GM18505 (cell line): Measurements from ENCODE around the gene DNAH7.
"Not testable (repeated sequence)": the region's sequence is repeated elsewhere in the genome, so short reads cannot be mapped to it uniquely, and the experiment has no call there.

ENCODE experiments used
- ATAC-seq: cut with Tn5 transposase; IDR thresholded peaks from one replicate; pipeline ENCODE4 v1.9.1; 2021; ENCODE audit not compliant: unreplicated experiment
- POLR2A ChIP-seq: IDR thresholded peaks from 4 replicates; pipeline ENCODE4 v1.6.1; 2011; ENCODE audit warnings: borderline replicate concordance; ENCODE audit not compliant: insufficient read depth, insufficient read length; ENCODE audit errors: extremely low read depth

DNAH7 gene

GRCh38 chr2:195711478-195711877, 357.2 kb downstream of the DNAH7 start:
- TF ChIP-seq POLR2A: no peak
- ATAC-seq: no peak

GRCh38 chr2:195709901-195710806, 358.5 kb downstream of the DNAH7 start:
- no peak for ATAC-seq
- no peak for TF ChIP-seq POLR2A

- no peak for TF ChIP-seq POLR2A
- ATAC-seq: no peak
Measured at GRCh38 chr2:195706161-195706900, 362.3 kb downstream of the DNAH7 start.

- no peak for ATAC-seq
- TF ChIP-seq POLR2A: no peak
Measured at GRCh38 chr2:195700480-195700879, 368.2 kb downstream of the DNAH7 start.

GRCh38 chr2:195697681-195698220, 370.9 kb downstream of the DNAH7 start:
- TF ChIP-seq POLR2A: no peak
- no peak for ATAC-seq

- no peak for ATAC-seq
- TF ChIP-seq POLR2A: no peak
Measured at GRCh38 chr2:195696012-195696411, 372.6 kb downstream of the DNAH7 start.

- TF ChIP-seq POLR2A: no peak
- ATAC-seq: no peak
Measured at GRCh38 chr2:195695002-195695631, 373.5 kb downstream of the DNAH7 start.

GRCh38 chr2:195694553-195694952, 374.1 kb downstream of the DNAH7 start:
- ATAC-seq: no peak
- TF ChIP-seq POLR2A: no peak

- ATAC-seq: not testable (repeated sequence)
Measured at GRCh38 chr2:195692531-195692930, 376.1 kb downstream of the DNAH7 start.
